Subcutaneous abdominal adipose tissue (tissue), 5 donors: ENCODE data around the gene LPP.
A peak's percentile ranks its signal among the peaks of the same experiment; 100 is the strongest.

Source experiments
- H3K27ac ChIP-seq: one replicate; pipeline ENCODE4 v1.7.0; 2013; ENCODE audit warnings: low read depth, mild to moderate bottlenecking, inconsistent platforms, low read length, moderate library complexity
- H3K27me3 ChIP-seq, 5 donors: one replicate each; pipeline ENCODE4 v1.7.0; 2013; ENCODE audit warnings: low read length in 5 of 5, inconsistent platforms in 1 of 5; ENCODE audit not compliant: control insufficient read depth in 5 of 5, insufficient read depth in 4 of 5
- H3K36me3 ChIP-seq, 5 donors: one replicate each; pipeline ENCODE4 v1.7.0; 2013; ENCODE audit warnings: low read length in 5 of 5; ENCODE audit not compliant: control insufficient read depth in 5 of 5, insufficient read depth in 5 of 5
- H3K4me1 ChIP-seq, 5 donors: one replicate each; pipeline ENCODE4 v1.7.0; 2013; ENCODE audit warnings: low read length in 5 of 5, mild to moderate bottlenecking in 3 of 5, moderate library complexity in 1 of 5; ENCODE audit not compliant: control insufficient read depth in 5 of 5, insufficient read depth in 5 of 5
- H3K4me3 ChIP-seq, 5 donors: one replicate each; pipeline ENCODE4 v1.7.0; 2013; ENCODE audit warnings: low read length in 5 of 5, low read depth in 1 of 5
- H3K9ac ChIP-seq, 5 donors: one replicate each; pipeline ENCODE4 v1.7.0; 2013; ENCODE audit warnings: low read length in 5 of 5, mild to moderate bottlenecking in 4 of 5, moderate library complexity in 3 of 5
- H3K9me3 ChIP-seq, 5 donors: one replicate each; pipeline ENCODE4 v1.7.0; 2013; ENCODE audit warnings: low read length in 5 of 5; ENCODE audit not compliant: control insufficient read depth in 5 of 5
- donor health status: healthy.
- donor health status: healthy.
- donor health status: healthy.
- donor health status: healthy.
- donor health status: healthy.

Gene LPP

GRCh38 chr3:188271226-188271914, 117.4 kb downstream of the LPP start:
- Histone ChIP-seq H3K36me3 (no peaks in the 10 kb centered on the region), H3K9me3 (no peaks in the 10 kb centered on the region), H3K4me3 (no peak overlapping the region), H3K4me1 (peaks cover 7 to 49% (median 28%) of the 10 kb centered on the region in 5 donors), H3K27ac (peak overlapping the region; percentile 74), H3K9ac (no peak overlapping the region), H3K27me3 (no peaks in the 10 kb centered on the region)

- peaks cover 2 to 36% (median 20%) of the 10 kb centered on the region in 5 donors for H3K4me1 ChIP-seq
- H3K4me3 ChIP-seq, result no peak overlapping the region
- no peak overlapping the region for H3K9ac ChIP-seq
- no peaks in the 10 kb centered on the region for H3K27me3 ChIP-seq
- H3K9me3 ChIP-seq, result no peaks in the 10 kb centered on the region
- no peaks in the 10 kb centered on the region for H3K36me3 ChIP-seq
- H3K27ac ChIP-seq, result no peak overlapping the region
These were observed 118.8 kb downstream of the LPP start for GRCh38 chr3:188272481-188273372.

GRCh38 chr3:188274249-188274915, 120.4 kb downstream of the LPP start:
- Histone ChIP-seq H3K27me3 (no peaks in the 10 kb centered on the region), H3K4me3 (no peak overlapping the region), H3K36me3 (no peaks in the 10 kb centered on the region), H3K9me3 (no peaks in the 10 kb centered on the region), H3K27ac (no peak overlapping the region), H3K9ac (no peak overlapping the region), H3K4me1 (peaks cover 4 to 32% (median 19%) of the 10 kb centered on the region in 5 donors)

- no peak overlapping the region for H3K4me3 ChIP-seq
- H3K4me1 ChIP-seq, result peaks cover 2 to 16% (median 7%) of the 10 kb centered on the region in 5 donors
- no peak overlapping the region for H3K27ac ChIP-seq
- H3K27me3 ChIP-seq, result no peaks in the 10 kb centered on the region
- no peaks in the 10 kb centered on the region for H3K9me3 ChIP-seq
- H3K9ac ChIP-seq, result no peak overlapping the region
- H3K36me3 ChIP-seq, result no peaks in the 10 kb centered on the region
These were observed 122.4 kb downstream of the LPP start for GRCh38 chr3:188276375-188276774.

- Histone ChIP-seq H3K27ac (no peak overlapping the region), H3K4me3 (no peak overlapping the region), H3K4me1 (peaks cover 2 to 23% (median 12%) of the 10 kb centered on the region in 5 donors), H3K9me3 (no peaks in the 10 kb centered on the region), H3K36me3 (no peaks in the 10 kb centered on the region), H3K27me3 (no peaks in the 10 kb centered on the region), H3K9ac (no peak overlapping the region)
These were observed 124.9 kb downstream of the LPP start for GRCh38 chr3:188278717-188279324.

- no peaks in the 10 kb centered on the region for H3K27me3 ChIP-seq
- H3K9ac ChIP-seq, result no peak overlapping the region
- H3K36me3 ChIP-seq, result no peaks in the 10 kb centered on the region
- H3K9me3 ChIP-seq, result no peaks in the 10 kb centered on the region
- no peak overlapping the region for H3K4me3 ChIP-seq
- no peak overlapping the region for H3K27ac ChIP-seq
- peaks cover 2 to 25% (median 12%) of the 10 kb centered on the region in 5 donors for H3K4me1 ChIP-seq
These were observed 125.8 kb downstream of the LPP start for GRCh38 chr3:188279502-188280335.

GRCh38 chr3:188280627-188281026, 126.7 kb downstream of the LPP start:
- Histone ChIP-seq H3K27me3 (no peaks in the 10 kb centered on the region), H3K4me1 (peaks cover 2 to 26% (median 13%) of the 10 kb centered on the region in 5 donors), H3K36me3 (no peaks in the 10 kb centered on the region), H3K9me3 (no peaks in the 10 kb centered on the region), H3K4me3 (no peak overlapping the region), H3K9ac (no peak overlapping the region), H3K27ac (no peak overlapping the region)

GRCh38 chr3:188282871-188283270, 128.9 kb downstream of the LPP start:
- Histone ChIP-seq H3K27ac (peak overlapping the region; percentile 64), H3K27me3 (no peaks in the 10 kb centered on the region), H3K9me3 (no peaks in the 10 kb centered on the region), H3K9ac (no peak overlapping the region), H3K4me1 (peaks cover 8 to 28% (median 19%) of the 10 kb centered on the region in 5 donors), H3K4me3 (no peak overlapping the region), H3K36me3 (no peaks in the 10 kb centered on the region)

- Histone ChIP-seq H3K9ac (no peak overlapping the region), H3K4me1 (peaks cover 8 to 32% (median 19%) of the 10 kb centered on the region in 5 donors), H3K36me3 (no peaks in the 10 kb centered on the region), H3K27me3 (no peaks in the 10 kb centered on the region), H3K9me3 (no peaks in the 10 kb centered on the region), H3K27ac (peak overlapping the region; percentile 64), H3K4me3 (no peak overlapping the region)
These were observed 129.4 kb downstream of the LPP start for GRCh38 chr3:188283347-188283746.
